Coronary artery (tissue), 2 donors: Measurements from ENCODE around the gene HBS1L.

Experiments used
- DNase-seq: peaks from one replicate; pipeline ENCODE4 v3.0.0-alpha.2; 2017; ENCODE audit warnings: low spot score
- H3K27ac ChIP-seq, 2 donors: fragments of 200-600 bp; sonication (generic); one replicate each; pipeline ENCODE4 v1.5.1; 2016 to 2019
- H3K4me3 ChIP-seq: fragments of 200-600 bp; sonication (generic); 2 replicates; pipeline ENCODE4 v1.5.1; 2016; ENCODE audit warnings: mild to moderate bottlenecking, moderate library complexity
- TF ChIP-seq, protein P1 (sequence below): fragments of 200-600 bp; sonication (generic); IDR thresholded peaks from one replicate; pipeline ENCODE4 v1.5.1; 2019; ENCODE audit warnings: antibody characterized with exemption

HBS1L gene

GRCh38 chr6:134948142-134948541, 106.5 kb downstream of the HBS1L start:
- no peak overlapping the region for H3K4me3 ChIP-seq
- TF ChIP-seq, protein P1, sequence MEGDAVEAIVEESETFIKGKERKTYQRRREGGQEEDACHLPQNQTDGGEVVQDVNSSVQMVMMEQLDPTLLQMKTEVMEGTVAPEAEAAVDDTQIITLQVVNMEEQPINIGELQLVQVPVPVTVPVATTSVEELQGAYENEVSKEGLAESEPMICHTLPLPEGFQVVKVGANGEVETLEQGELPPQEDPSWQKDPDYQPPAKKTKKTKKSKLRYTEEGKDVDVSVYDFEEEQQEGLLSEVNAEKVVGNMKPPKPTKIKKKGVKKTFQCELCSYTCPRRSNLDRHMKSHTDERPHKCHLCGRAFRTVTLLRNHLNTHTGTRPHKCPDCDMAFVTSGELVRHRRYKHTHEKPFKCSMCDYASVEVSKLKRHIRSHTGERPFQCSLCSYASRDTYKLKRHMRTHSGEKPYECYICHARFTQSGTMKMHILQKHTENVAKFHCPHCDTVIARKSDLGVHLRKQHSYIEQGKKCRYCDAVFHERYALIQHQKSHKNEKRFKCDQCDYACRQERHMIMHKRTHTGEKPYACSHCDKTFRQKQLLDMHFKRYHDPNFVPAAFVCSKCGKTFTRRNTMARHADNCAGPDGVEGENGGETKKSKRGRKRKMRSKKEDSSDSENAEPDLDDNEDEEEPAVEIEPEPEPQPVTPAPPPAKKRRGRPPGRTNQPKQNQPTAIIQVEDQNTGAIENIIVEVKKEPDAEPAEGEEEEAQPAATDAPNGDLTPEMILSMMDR: no peak

GRCh38 chr6:134945045-134945444, 109.6 kb downstream of the HBS1L start:
- Histone ChIP-seq H3K27ac (no peak overlapping the region), H3K4me3 (no peak overlapping the region)
- TF ChIP-seq, protein P1: no peak
- no peak for DNase-seq

More at GRCh38 chr6:134948142-134948541, 106.5 kb downstream of the HBS1L start:
- no peak for DNase-seq
- H3K27ac ChIP-seq: no peak overlapping the region

DNA sequence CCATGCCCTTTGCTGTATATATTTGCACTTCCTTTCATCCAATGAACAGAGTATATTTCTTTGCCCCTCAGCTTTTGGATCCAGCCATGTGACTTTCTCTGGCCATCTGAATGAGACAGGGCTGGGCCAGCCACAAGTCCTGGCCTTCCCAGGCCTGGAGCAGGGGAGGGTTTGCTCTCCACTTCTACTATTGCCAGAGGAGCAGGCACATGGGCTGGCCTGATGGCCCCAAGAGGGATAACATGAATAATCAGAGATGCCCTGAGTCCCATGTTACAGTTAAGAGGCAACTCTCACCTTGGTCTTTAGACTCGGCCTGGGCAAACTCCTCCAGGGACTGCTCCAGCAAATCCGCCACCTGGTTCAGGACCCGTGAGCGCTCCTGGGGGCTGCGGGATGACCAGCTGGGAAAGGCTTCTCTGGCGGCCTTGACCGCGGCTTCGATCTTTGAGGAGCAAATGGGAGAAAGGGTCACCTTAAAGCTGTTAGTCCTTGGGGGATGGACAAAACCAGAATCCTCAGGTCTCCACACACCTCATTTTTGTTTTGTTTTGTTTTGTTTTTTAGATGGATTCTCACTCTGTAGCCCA, 111.0 kb downstream of the HBS1L start:
- TF ChIP-seq, protein P1: no peak
- H3K27ac ChIP-seq: no peak overlapping the region
- DNase-seq: no peak
- no peak overlapping the region for H3K4me3 ChIP-seq

DNA sequence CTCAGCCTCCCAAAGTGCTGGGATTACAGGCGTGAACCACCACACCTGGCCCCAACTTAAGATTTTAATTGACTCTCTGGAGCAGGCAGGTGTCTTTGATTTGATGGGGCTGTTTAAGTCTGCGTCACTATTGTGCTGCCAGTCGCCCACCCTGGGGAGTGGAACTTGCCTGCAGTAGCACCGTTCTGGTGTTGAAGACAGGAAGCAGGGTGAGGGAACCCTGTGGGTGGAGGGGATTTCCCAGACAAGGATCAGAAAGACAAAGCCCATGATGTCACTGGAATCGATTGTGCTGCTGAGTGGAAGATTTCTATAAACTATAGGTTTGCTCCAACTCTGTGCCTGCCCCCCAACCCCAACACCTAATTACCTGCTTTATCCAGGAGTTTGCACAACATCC, 115.7 kb downstream of the HBS1L start:
- TF ChIP-seq, protein P1: no peak

DNA sequence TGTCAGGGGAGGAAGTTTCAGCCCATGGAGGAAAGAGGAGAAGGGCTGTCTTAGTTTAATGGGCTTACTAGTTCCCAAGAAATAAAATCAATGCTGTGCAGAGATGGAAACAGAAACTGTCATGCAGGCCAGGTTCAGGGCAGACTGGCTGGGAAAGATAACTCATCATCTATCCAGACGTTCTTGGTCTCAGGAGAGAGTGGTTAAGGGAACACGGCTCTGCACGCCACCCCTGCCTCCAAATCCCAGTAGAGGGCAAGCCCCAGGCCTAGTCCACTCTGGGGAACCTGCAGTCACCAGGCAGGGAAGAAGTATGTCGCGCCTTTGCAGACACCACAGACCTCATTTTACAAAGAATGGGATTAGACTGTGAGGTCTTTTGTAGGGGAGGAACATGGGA, 117.2 kb downstream of the HBS1L start:
- H3K27ac ChIP-seq: no peak overlapping the region
- TF ChIP-seq, protein P1: no peak
- no peak overlapping the region for H3K4me3 ChIP-seq
- DNase-seq: no peak

More for the DNA sequence above, 115.7 kb downstream of the HBS1L start:
- H3K27ac ChIP-seq: no peak overlapping the region
- no peak overlapping the region for H3K4me3 ChIP-seq
- no peak for DNase-seq

- no peak for DNase-seq
- TF ChIP-seq, protein P1: no peak
- no peak overlapping the region for H3K27ac ChIP-seq
- no peak overlapping the region for H3K4me3 ChIP-seq
Measured at GRCh38 chr6:134936931-134937330, 117.7 kb downstream of the HBS1L start.

- no peak for DNase-seq
- no peak overlapping the region for H3K4me3 ChIP-seq
- TF ChIP-seq, protein P1: no peak
- no peak overlapping the region for H3K27ac ChIP-seq
Measured at GRCh38 chr6:134936476-134936875, 118.1 kb downstream of the HBS1L start.
